ENCODE results near the gene SYNM. TPM values are rescaled to one million over a fixed set of nuclear protein-coding genes. Genes with fewer than 3 reads are reported as not detected.

Gene SYNM
- total RNA-seq, 1 experiment from 2014 or later = not detected

DNA sequence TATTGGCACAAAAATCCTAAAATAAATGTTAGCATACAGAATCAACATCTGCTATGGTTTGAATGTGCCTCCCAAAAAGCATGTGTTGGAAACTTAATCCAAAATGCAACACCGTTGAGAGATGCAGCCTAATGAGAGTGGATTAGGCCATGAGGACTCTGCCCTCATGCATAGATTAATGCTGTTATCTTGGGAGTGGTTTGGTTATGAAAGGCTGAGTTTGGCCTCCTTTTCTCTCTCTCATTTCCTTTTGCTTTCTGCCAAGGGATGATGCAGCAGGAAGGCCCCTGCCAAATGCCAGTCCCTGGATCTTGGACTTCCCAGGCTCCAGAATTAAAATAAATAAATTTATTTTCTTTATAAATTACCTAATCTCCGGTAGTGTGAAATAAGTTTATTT, 49.4 kb downstream of the SYNM start:
- DNase-seq = no peak
- no peak overlapping the region for H3K4me2 ChIP-seq (ENCODE audit: low read depth, low read length, poor library complexity, severe bottlenecking)
- no peaks in the 10 kb centered on the region for H3K27me3 ChIP-seq (ENCODE audit: low read length)
- no peak overlapping the region for H3K27ac ChIP-seq (ENCODE audit: low read length)
- no peaks in the 10 kb centered on the region for H3K9me3 ChIP-seq (ENCODE audit: low read length)
- H3K9ac ChIP-seq (ENCODE audit: low read length) = no peak overlapping the region
- H3K4me3 ChIP-seq (ENCODE audit: low read length) = no peak overlapping the region
- no peaks in the 10 kb centered on the region for H3K36me3 ChIP-seq (ENCODE audit: insufficient read depth, low read length)
- H4K20me1 ChIP-seq (ENCODE audit: insufficient read depth, low read depth, low read length) = no peaks in the 10 kb centered on the region
- H3K79me2 ChIP-seq (ENCODE audit: low read length) = no peaks in the 10 kb centered on the region
- H2AFZ ChIP-seq (ENCODE audit: low read length) = no peak overlapping the region
- no peaks in the 10 kb centered on the region for H3K4me1 ChIP-seq (ENCODE audit: low read length)
- no peaks in the 10 kb centered on the region for H3K9me2 ChIP-seq (replicated peaks; ENCODE audit: insufficient read depth, low read length)

DNA sequence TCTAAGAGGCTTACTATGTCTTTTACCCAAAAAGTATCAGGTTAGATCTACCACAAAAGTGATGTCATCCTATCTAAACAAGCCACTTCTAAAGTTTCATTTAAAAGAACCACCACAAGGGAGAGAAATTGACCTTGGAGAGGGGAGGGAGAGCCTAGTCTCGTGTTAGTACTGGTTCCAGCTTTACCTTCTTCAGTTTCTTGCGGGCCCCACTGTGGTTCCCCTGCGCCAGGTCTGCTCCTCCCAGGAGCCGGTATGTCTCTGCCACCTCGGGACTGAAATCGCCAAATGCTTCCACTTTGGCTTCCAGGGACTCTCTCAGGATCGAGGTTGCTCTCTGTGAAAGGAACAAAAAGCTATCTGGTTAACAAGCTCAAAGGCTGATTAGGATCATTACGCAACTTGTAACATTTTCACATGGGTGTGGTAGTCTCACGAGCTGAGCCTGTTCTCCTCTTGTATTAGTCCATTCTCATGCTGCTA, 51.1 kb downstream of the SYNM start:
- no peak overlapping the region for H3K4me3 ChIP-seq (ENCODE audit: low read length)
- H3K36me3 ChIP-seq (ENCODE audit: insufficient read depth, low read length) = no peaks in the 10 kb centered on the region
- H3K9me3 ChIP-seq (ENCODE audit: low read length) = no peaks in the 10 kb centered on the region
- no peak for DNase-seq
- H3K27me3 ChIP-seq (ENCODE audit: low read length) = no peaks in the 10 kb centered on the region
- no peaks in the 10 kb centered on the region for H3K79me2 ChIP-seq (ENCODE audit: low read length)
- H2AFZ ChIP-seq (ENCODE audit: low read length) = no peak overlapping the region
- no peak overlapping the region for H3K27ac ChIP-seq (ENCODE audit: low read length)
- no peaks in the 10 kb centered on the region for H3K9me2 ChIP-seq (replicated peaks; ENCODE audit: insufficient read depth, low read length)
- H3K4me1 ChIP-seq (ENCODE audit: low read length) = no peaks in the 10 kb centered on the region
- no peak overlapping the region for H3K4me2 ChIP-seq (ENCODE audit: low read depth, low read length, poor library complexity, severe bottlenecking)
- no peaks in the 10 kb centered on the region for H4K20me1 ChIP-seq (ENCODE audit: insufficient read depth, low read depth, low read length)
- H3K9ac ChIP-seq (ENCODE audit: low read length) = no peak overlapping the region

DNA sequence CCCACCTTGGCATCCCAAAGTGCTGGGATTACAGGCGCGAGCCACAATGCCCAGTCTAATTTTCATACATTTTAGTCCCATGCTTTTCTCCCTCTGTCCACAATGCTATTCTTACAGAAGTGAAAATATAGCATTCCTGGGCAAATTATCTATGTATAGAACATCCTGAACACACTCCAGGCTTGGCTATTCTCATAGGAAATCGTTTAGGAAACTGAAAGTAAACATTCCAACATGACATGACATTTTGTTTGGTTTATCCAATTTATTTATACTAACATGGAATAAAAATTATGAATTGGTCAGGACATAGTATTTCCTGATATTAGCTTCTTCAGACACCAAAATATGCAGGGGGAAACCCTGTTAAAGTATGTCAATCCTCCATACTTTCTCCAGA, 52.6 kb downstream of the SYNM start:
- no peak overlapping the region for H2AFZ ChIP-seq (ENCODE audit: low read length)
- H3K4me2 ChIP-seq (ENCODE audit: low read depth, low read length, poor library complexity, severe bottlenecking) = no peak overlapping the region
- no peaks in the 10 kb centered on the region for H4K20me1 ChIP-seq (ENCODE audit: insufficient read depth, low read depth, low read length)
- H3K4me1 ChIP-seq (ENCODE audit: low read length) = no peaks in the 10 kb centered on the region
- DNase-seq = no peak
- no peak overlapping the region for H3K27ac ChIP-seq (ENCODE audit: low read length)
- no peaks in the 10 kb centered on the region for H3K36me3 ChIP-seq (ENCODE audit: insufficient read depth, low read length)
- no peaks in the 10 kb centered on the region for H3K79me2 ChIP-seq (ENCODE audit: low read length)
- no peaks in the 10 kb centered on the region for H3K9me3 ChIP-seq (ENCODE audit: low read length)
- H3K27me3 ChIP-seq (ENCODE audit: low read length) = no peaks in the 10 kb centered on the region
- no peaks in the 10 kb centered on the region for H3K9me2 ChIP-seq (replicated peaks; ENCODE audit: insufficient read depth, low read length)
- H3K4me3 ChIP-seq (ENCODE audit: low read length) = no peak overlapping the region
- no peak overlapping the region for H3K9ac ChIP-seq (ENCODE audit: low read length)

DNA sequence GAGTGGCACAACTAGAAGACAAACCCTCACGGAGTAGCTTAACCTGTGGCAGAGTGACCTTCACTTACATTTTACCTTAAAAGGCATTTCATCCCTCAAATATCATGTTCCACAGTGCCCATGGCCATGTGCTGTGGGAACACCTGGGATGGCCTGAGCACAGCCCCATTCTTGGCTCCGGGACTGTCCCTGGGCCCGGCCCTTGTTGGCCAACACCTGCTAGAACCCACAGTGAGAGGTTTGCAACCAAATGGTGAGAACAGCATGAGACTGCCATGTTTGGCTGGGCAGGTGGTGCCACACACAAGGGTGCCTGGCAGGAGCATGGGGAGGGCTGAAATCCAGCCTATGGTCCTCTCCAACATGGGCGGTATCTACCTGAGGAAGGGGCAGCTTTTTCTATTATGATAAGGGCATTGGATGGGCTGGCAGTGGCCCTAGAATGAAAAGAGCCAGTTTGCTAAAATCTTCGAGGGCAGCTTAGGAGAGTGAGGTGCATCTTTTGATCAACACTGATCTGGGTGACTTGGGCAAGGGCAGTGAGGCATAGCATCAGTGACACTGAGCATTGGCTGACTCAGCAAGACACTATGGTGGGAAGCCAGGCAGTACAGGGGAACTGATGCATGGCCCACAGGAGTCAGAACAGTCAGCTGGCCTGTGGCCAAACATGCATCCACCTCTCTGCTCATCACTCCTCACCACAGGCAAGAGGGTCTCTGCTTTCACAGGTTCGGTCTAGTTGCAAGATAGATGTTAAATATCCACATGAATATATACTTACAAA, 53.9 kb downstream of the SYNM start:
- H3K9me2 ChIP-seq (replicated peaks; ENCODE audit: insufficient read depth, low read length) = no peaks in the 10 kb centered on the region
- H3K36me3 ChIP-seq (ENCODE audit: insufficient read depth, low read length) = no peaks in the 10 kb centered on the region
- no peak overlapping the region for H3K4me2 ChIP-seq (ENCODE audit: low read depth, low read length, poor library complexity, severe bottlenecking)
- H3K27ac ChIP-seq (ENCODE audit: low read length) = no peak overlapping the region
- H3K27me3 ChIP-seq (ENCODE audit: low read length) = no peaks in the 10 kb centered on the region
- H3K79me2 ChIP-seq (ENCODE audit: low read length) = no peaks in the 10 kb centered on the region
- no peak overlapping the region for H3K4me3 ChIP-seq (ENCODE audit: low read length)
- no peak for DNase-seq
- H2AFZ ChIP-seq (ENCODE audit: low read length) = no peak overlapping the region
- no peak overlapping the region for H3K9ac ChIP-seq (ENCODE audit: low read length)
- H3K9me3 ChIP-seq (ENCODE audit: low read length) = no peaks in the 10 kb centered on the region
- no peaks in the 10 kb centered on the region for H3K4me1 ChIP-seq (ENCODE audit: low read length)
- no peaks in the 10 kb centered on the region for H4K20me1 ChIP-seq (ENCODE audit: insufficient read depth, low read depth, low read length)

DNA sequence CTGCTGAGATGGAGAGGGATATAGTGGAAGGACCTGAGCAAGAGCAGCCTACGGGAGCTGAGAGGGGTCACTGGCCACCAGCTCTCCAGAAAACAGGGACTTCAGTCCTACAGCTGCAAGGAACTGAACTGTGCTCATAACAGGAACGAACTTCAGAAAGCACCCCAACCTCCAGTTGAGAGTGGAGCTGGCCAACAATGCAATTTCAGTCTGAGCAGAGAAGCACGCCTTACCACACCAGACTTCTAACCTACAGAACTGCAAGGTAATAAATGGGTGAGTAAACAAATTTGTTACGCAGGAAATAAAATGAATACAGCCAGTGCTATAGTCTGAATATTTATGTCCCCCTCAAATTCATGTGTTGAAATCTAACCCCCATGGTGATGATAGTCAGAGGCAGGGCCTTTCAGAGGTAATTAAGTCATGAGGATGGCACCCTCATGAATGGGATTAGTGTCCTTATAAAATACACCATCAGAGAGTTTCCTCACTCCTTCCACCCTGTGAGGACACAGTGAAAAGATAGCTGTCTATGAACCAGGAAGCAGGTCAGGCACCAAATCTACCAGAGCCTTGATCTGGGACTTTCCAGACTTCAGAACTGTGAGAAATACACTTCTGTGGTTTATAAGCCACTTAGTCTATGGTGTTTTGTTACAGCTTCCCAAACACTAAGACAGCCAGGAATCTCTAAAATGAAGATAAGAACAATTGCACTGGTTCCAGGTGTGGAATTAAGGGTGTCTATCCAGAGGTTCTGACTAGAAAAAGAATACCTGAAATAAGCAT, 58.6 kb downstream of the SYNM start:
- Histone ChIP-seq H3K36me3 (ENCODE audit: insufficient read depth, low read length) (no peaks in the 10 kb centered on the region), H3K4me1 (ENCODE audit: low read length) (peaks cover 4% of the 10 kb centered on the region; the same call in 1 of the 2 replicates), H3K9ac (ENCODE audit: low read length) (no peak overlapping the region), H4K20me1 (ENCODE audit: insufficient read depth, low read depth, low read length) (no peaks in the 10 kb centered on the region), H3K4me3 (ENCODE audit: low read length) (no peak overlapping the region), H3K4me2 (ENCODE audit: low read depth, low read length, poor library complexity, severe bottlenecking) (no peak overlapping the region), H3K9me2 (replicated peaks; ENCODE audit: insufficient read depth, low read length) (no peaks in the 10 kb centered on the region), H3K27ac (ENCODE audit: low read length) (no peak overlapping the region), H3K79me2 (ENCODE audit: low read length) (no peaks in the 10 kb centered on the region), H3K27me3 (ENCODE audit: low read length) (no peaks in the 10 kb centered on the region), H2AFZ (ENCODE audit: low read length) (no peak overlapping the region), H3K9me3 (ENCODE audit: low read length) (no peaks in the 10 kb centered on the region)
- no peak for DNase-seq

DNA sequence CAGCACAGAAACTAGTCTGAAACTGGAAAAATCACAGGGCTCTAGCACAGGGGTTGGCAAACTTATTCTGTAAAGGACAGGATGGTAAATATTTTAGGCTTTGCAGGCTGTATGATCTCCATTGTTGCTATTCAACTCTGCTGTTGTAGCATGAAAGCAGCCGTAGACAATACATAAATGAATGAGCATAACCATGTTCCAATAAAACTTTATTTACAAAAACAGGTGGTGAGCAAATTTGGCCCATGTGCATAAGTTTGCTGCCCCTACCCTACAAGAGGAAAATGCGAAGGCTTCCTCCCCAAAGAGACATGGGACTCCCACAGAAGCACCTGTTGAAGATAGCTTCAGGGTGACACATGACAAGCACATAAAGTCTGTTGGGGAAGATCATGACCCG, 59.2 kb downstream of the SYNM start:
- Histone ChIP-seq H2AFZ (ENCODE audit: low read length) (no peak overlapping the region), H3K27me3 (ENCODE audit: low read length) (no peaks in the 10 kb centered on the region), H3K9me2 (replicated peaks; ENCODE audit: insufficient read depth, low read length) (no peaks in the 10 kb centered on the region)

DNA sequence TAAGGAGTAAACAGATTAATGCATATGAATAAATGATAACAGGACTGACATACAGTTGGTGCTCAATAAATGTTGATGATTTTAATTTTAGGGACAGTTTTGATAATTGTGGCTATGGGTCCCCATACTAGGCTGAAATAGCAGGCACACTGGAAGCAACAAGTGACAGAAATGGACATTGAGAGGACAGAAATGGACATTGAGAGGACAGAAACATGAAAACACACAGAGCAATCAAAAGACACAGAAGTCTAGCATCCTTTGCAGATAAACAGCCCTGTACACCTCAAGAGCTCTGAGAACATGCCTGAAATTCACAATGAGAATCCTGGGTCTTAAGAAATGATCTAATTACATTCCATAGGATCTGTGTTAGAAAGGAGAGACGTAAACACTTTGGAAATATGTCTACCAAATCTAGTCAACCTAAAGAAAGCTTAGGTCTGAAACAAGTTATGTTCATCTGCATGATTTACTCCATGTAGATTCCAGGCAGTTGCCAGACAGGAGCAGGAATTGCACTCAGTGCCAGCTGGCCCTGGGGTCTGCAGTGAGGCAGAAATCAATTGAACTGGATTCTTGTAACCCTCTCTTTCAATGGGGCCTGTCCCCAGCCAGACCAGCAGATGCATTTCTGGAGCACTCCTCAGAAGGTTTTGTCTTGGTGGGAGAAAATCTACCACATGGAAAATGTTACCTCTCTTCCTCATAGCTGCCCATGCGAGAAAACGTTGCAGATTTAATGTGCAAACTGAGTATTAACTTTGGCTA, 60.3 kb downstream of the SYNM start:
- DNase-seq = no peak
- Histone ChIP-seq H4K20me1 (ENCODE audit: insufficient read depth, low read depth, low read length) (no peaks in the 10 kb centered on the region), H3K27ac (ENCODE audit: low read length) (no peak overlapping the region), H3K4me3 (ENCODE audit: low read length) (no peak overlapping the region), H3K4me2 (ENCODE audit: low read depth, low read length, poor library complexity, severe bottlenecking) (no peak overlapping the region), H2AFZ (ENCODE audit: low read length) (no peak overlapping the region), H3K9me3 (ENCODE audit: low read length) (no peaks in the 10 kb centered on the region), H3K9ac (ENCODE audit: low read length) (no peak overlapping the region), H3K27me3 (ENCODE audit: low read length) (no peaks in the 10 kb centered on the region), H3K9me2 (replicated peaks; ENCODE audit: insufficient read depth, low read length) (no peaks in the 10 kb centered on the region), H3K4me1 (ENCODE audit: low read length) (peaks cover 15% of the 10 kb centered on the region), H3K36me3 (ENCODE audit: insufficient read depth, low read length) (no peaks in the 10 kb centered on the region), H3K79me2 (ENCODE audit: low read length) (no peaks in the 10 kb centered on the region)

More for the DNA sequence above, 59.2 kb downstream of the SYNM start:
- no peaks in the 10 kb centered on the region for H3K9me3 ChIP-seq (ENCODE audit: low read length)
- no peak overlapping the region for H3K4me3 ChIP-seq (ENCODE audit: low read length)
- DNase-seq = no peak
- H3K4me1 ChIP-seq (ENCODE audit: low read length) = peaks cover 10% of the 10 kb centered on the region
- no peak overlapping the region for H3K4me2 ChIP-seq (ENCODE audit: low read depth, low read length, poor library complexity, severe bottlenecking)
- no peak overlapping the region for H3K27ac ChIP-seq (ENCODE audit: low read length)
- H4K20me1 ChIP-seq (ENCODE audit: insufficient read depth, low read depth, low read length) = no peaks in the 10 kb centered on the region
- no peak overlapping the region for H3K9ac ChIP-seq (ENCODE audit: low read length)
- H3K79me2 ChIP-seq (ENCODE audit: low read length) = no peaks in the 10 kb centered on the region
- no peaks in the 10 kb centered on the region for H3K36me3 ChIP-seq (ENCODE audit: insufficient read depth, low read length)

All from Karpas-422 (cell line).